Stimulated activated CD8-positive, alpha-beta memory T cell treated with anti-CD3 and anti-CD28 coated beads, Interleukin-7, amount 100 ng/mL, for 24 hours (primary cell): ENCODE results near the gene CAPN11.
"Not testable (repeated sequence)": the region's sequence is repeated elsewhere in the genome, so short reads cannot be mapped to it uniquely, and the experiment has no call there.

Experiments used
- DNase-seq: peaks from one replicate; pipeline ENCODE4 v3.0.0-alpha.2; 2020; ENCODE audit warnings: low read depth

Gene CAPN11

GRCh38 chr6:44181784-44182183 lies 23.2 kb downstream of the CAPN11 start:
- not testable (repeated sequence) for DNase-seq

- DNase-seq, result no peak
Observed at GRCh38 chr6:44182911-44183390, 24.3 kb downstream of the CAPN11 start.

DNA sequence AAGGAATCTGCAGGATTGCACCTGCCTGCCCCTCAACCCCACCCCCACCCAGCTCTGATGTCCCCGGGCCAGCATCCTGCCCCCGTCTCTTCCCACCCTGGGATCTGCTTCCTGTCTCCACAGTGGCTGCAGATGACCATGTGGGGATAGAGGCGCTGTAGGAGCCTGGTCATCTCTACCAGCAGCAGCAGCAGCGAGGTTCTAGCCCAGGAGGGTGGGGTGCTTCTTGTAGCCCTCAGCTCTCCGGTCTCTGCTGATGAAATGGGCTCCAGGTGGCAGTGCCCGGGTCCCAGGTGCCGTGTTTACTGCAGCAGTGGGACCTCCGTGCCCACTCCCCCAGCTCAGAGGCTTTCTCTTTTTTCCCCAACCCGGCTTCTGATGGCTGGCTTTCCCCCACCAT lies 25.2 kb downstream of the CAPN11 start:
- DNase-seq, result no peak

DNA sequence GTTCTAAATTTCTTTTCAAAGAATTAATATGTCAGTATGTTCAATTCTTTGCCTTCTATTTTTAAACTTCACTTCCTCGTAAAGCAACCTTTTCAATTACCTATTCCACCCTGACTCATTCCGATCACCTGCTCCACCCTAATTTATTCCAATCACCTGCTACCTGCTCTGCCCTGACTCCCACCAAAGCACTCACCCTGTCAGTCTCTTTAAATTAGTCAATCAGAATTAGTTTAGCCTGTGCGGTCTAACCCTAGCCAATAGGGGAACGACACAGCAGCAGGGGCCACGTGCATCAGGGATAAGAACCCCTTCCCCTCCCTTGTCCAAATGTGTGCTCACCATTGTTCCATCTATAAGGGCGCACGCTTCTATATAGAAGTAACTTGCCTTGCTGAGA lies 26.7 kb downstream of the CAPN11 start:
- not testable (repeated sequence) for DNase-seq

DNA sequence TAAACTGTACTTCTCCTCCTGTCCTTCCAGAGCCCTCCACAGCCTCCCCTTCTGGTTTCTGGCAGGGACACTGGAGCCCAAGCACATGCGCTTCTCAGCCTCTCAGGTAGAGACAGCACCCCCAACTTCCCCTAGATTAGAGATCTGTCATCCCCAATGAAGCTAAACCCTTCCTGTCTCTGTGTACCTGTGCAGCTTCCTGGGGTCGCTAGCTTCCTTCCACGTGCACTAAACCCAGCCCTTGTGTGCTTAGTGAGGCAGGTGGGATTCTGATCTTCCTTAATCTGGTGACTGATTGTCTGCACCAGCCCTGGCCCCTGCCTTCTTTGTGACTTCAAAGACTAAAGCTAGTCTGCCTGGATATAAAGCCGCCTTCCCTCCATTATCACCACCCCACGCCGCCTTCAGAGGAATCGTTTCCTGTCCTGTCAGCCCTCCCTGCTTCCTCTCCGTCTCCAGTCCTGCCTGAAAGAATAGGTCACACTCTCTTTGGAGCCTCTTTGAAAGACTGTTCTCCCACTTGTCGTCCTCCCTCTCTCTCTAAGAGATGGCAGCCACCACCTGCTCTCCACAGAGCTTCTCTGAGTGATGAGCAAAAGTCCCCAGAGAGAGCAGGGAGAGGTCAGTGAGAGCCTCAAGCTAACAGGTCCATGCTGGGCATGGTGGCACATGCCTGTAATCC lies 27.5 kb downstream of the CAPN11 start:
- DNase-seq, result no peak

- no peak for DNase-seq
Observed at GRCh38 chr6:44186635-44187025, 28.0 kb downstream of the CAPN11 start.

DNA sequence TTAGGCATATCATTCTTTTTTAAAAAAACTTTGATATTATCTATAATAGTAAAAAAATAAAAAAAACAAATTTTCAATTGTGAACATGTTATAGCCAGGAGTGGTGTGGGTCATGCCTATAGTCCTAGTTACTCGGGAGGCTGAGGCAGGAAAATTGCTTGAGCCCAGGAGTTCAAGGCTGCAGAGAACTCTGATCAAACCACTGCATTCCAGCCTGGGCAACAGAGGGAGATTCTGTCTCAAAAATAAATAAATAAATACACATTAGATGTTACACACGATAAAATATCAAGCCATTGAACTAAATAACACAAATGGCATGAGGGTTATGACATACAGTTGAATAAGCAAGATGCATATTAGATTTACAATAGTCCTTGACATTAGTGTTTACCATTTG lies 30.2 kb downstream of the CAPN11 start:
- DNase-seq, result no peak

DNA sequence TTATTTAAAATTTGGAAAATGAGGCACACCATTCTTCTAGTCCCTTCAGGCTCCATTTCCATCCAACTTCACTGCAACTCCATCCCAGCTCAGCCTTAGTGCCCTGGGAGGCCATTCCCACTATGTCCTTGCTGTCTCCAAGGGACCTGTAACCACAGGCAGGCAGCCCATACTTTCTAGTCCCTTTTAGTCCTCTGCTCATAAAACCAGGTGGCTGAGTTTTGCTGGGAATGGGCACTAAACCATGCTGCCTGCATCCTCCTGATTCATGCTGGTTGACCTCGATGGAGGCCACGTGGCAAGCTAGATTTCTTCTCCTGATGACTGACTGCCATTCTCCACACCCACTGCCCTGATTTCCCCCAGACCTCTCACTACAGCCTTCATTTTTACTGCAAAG lies 30.6 kb downstream of the CAPN11 start:
- DNase-seq, result no peak

GRCh38 chr6:44190715-44191114 lies 32.1 kb downstream of the CAPN11 start:
- no peak for DNase-seq

DNA sequence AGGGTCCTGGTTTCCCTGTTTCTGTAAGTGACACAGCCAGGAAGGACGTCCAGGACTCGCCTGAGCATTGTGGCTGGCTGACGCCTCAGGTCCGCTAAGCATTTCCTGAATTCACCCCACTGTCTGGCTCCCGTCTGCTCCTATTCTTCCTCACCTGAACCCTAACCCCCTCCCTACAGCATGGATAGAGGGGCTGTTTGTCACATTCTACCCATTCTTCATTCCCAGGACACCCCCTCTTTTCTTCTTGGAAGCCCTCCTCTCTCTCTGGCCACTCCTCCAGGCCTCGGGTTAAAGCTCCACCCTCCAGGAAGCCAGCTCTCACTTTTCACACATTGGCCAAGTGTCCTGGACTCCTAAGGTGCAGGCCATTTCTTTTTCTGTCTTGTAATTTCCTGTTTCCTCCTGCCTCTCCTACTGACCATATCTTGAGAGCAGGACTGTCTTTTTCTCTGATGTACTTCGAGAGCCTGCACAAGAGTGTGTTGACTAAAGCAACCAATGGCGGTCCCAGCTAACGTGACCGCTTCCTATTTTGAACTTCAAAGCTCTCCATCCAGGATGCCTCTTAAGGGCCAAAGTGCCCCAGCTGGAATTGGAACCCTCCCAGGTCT lies 33.9 kb downstream of the CAPN11 start:
- DNase-seq, result no peak

GRCh38 chr6:44193307-44193910 lies 34.8 kb downstream of the CAPN11 start:
- DNase-seq, result no peak

DNA sequence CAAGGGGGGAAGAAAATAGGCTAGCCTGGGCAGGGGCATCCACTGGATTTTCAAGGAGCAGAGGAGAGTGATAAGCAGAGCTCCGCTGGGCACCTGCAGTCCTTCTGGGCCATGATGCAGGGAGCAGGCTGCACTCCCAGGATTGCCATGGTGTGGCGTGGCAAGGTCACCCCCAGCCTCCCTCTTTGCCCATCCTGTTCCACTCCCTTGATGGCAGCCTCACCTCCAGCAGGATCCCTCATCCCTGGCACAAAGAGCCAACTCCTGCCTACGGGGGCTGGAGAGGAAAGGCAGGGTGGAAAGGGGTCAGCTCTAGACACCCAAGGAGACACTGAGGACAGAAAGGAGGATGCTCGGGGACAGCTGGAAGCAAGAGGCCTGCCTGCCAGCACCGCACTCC lies 35.7 kb downstream of the CAPN11 start:
- no peak for DNase-seq

DNA sequence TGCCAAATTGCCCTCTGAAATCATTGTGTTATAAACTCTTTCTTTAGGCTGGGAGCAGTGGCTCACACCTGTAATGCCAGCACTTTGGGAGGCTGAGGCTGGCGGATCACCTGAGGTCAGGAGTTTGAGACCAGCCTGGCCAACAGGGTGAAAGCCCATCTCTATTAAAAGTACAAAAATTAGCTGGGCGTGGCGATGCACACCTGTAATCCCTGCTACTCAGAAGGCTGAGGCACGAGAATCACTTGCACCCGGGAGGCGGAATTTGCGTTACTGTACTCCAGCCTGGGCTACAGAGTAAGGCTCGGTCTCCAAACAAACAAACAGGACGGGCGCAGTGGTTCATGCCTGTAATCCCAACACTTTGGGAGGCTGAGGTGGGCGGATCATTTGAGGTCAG lies 37.7 kb downstream of the CAPN11 start:
- not testable (repeated sequence) for DNase-seq

DNA sequence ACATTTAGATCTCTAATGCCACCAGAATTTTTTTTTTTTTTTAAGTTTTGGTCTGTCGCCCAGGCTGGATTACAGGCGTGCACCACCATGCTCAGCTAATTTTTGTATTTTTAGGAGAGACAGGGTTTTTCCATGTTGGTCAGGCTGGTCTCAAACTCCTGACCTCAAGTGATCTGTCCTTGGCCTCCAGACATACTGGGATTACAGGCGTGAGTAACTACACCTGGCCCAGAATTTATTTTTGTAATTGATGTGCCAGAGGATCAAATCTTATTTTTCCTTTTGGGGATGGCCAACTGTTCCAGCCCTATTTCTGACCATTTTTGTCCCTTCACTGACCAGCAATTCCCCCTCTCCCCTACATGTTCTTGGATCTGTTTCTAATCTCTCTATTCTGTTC lies 40.1 kb downstream of the CAPN11 start:
- DNase-seq, result no peak

DNA sequence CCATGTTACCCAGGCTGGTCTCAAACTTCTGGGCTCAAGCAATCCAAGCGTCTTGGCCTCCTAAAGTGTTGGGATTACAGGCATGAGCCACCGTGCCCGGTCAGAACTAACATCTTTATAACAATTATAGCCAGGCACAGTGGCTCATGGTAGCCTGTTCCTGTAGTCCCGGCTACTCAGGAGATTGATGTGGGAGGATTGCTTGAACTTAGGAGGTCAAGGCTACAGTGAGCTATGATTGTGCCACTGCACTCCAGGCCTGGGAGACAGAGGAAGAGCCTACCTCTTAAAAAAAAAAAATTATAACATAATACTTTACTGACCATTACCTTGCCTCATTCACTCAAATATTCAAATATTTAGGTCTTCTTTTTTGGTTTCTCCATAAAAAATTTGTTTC lies 41.3 kb downstream of the CAPN11 start:
- no peak for DNase-seq

DNA sequence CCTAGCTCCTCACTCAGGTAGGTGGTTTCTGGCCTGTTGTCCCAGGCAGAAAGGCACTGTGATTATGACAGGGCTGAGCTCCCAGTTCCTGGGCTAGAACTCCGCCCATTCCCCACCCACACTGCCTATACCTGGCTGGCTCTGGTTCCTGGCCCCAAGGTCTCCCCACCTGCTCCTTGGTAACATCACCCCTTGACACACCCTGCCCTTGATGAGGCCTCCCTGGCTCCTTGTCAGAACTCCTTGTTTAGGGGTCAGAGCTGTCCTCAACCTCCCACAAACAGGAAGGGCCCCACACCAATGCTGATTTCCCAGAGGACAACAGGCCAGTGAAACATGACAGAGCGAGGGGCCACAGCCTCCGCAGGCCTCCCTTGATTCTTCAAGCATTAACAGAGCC lies 42.6 kb downstream of the CAPN11 start:
- DNase-seq, result no peak

DNA sequence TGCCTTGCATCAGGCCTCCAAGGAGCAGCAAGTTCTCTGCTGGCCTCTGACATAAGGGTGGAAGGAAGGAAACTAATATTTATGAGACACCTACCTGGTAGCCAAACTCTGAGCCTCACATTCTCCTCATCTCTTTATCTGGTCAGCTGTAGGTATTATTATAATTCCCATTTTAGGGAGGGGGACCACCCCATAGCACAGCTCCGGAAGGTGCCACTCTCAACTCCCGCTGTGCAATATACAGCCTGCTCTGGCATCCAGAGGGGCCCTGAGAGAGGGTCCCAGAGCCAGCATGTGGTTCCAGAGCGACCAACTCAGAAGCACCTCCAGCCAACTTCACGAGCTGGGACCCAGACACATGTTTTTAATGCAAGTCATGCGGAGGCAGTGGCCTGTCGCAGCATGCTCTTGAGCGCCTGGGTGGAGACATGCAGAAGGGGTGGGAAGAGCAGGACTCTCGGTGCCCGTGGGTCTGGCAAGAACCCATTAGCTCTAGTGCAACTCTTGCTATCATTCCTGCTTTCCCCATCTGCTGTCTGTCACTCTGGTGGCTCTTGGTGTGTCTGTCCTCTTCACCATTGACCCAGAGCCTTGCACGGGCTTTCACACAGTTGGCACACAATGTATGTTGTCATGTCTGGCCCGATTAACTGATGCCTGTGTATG lies 43.2 kb downstream of the CAPN11 start:
- no peak for DNase-seq

DNA sequence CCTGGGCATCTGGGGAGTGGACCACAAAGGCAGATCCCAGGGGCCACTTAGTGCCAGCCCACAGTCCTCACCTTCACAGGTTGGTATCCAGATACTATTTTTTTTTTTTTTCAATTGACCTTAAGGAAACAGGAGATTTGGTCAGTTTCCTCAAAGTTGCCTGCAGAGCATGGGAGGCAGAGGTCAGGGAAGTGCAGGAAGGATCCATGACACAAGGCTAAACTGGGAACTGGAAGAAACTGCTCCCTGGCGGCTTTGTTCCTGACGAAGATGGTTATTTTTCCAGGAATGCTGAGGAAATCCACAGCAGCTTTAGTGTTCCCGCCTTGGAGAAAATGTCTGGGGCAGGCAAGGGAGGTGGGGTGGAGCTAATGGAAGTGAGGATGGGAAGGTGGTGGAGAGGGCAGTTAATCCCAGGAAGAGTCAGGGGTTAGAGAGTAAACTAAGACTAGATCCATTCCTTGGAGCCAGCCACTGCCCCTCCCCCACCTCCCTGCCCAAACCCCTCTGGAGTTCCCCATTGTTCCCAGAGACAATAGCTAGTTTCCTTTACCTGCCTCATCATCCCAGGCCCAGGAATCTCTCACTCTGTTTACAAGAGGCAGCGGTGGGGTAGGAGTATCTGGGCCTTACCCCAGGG lies 43.8 kb downstream of the CAPN11 start:
- DNase-seq, result no peak

DNA sequence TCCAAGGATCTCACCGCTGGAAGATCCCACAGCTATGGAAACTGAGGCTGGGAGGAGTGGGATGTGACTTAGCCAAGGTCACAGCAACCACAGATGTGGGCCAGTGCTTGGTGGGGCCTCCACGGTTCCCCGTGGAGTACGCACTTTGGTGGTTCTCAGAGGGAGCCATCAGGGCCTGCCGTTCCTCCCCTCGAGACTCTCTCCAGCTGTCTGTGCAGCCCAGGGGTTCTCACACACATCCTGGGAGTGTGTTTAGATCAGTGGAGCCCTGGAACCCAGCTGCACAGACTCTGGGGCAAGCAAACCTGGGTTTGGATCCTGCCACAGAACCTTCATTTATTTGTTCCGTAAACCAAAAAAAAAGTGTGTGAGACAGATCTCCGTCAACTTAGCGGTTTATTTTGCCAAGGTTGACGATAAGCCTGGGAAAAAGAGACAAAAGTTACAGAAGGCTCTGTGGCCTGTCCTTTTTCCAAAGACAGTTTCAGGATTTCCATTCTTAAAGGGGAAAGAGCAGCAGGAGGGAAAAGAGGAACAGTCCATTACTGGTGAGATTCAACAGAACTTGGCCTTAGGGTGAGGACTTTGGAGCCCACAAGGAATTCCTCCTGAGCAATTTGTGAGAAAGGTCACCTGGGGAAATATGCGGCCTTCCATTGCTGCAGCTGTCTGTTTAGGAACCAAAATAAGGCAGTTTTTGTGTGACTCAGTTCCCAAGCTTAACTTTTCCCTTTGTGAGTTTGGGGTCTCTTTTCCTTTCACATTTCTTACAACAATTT lies 44.5 kb downstream of the CAPN11 start:
- no peak for DNase-seq

DNA sequence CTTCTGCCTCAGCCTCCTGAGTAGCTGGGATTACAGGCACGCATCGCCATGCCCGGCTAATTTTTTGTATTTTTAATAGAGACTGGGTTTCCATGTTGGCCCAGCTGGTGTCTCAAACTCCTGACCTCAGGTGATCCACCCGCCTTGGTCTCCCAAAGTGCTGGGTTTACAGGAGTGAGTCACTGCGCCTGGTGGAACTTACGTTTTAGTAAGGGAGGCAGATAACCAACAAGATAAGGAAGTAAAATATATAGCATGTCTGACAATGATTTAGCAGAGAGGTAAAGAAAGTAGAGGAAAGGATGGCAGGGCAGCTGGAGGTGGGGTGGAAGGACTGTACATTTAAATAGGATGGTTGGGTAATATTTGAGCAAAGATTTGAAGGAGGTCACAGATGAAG lies 45.3 kb downstream of the CAPN11 start:
- DNase-seq, result no peak

GRCh38 chr6:44207966-44208365 lies 49.3 kb downstream of the CAPN11 start:
- no peak for DNase-seq

GRCh38 chr6:44211284-44211683 lies 52.7 kb downstream of the CAPN11 start:
- no peak for DNase-seq
